GM13977 (cell line): ENCODE results near the gene HSP90AB1.
A peak's percentile ranks its signal among the peaks of the same experiment; 100 is the strongest.

Source experiments
- DNase-seq: peaks from one replicate; pipeline ENCODE4 v3.0.0; 2012; ENCODE audit warnings: low spot score
- CTCF ChIP-seq: IDR thresholded peaks from 2 replicates; pipeline ENCODE4 v1.5.1; 2012; ENCODE audit warnings: mild to moderate bottlenecking, control low read depth; ENCODE audit not compliant: insufficient read depth; ENCODE audit errors: extremely low read depth, missing control alignments
- in situ Hi-C: fragments of 300-500 bp; cut with MboI; formaldehyde crosslinking; loops from one replicate; pipeline ENCODE4 v1.12.0; 2022; ENCODE audit warnings: low sequenced_read_pairs, low pct_unique_long_range_greater_than_20kb, mixed read lengths, inconsistent platforms; ENCODE audit not compliant: unreplicated experiment

The HSP90AB1 gene

GRCh38 chr6:44225579-44226325, 21.1 kb upstream of the HSP90AB1 start:
- DNase-seq: peak; percentile 18

GRCh38 chr6:44226368-44227147, 20.3 kb upstream of the HSP90AB1 start:
- DNase-seq: peak; percentile 9
- TF ChIP-seq CTCF: no peak
- in situ Hi-C loops: no loop called here

More at GRCh38 chr6:44225579-44226325, 21.1 kb upstream of the HSP90AB1 start:
- in situ Hi-C loops: no loop called here
- TF ChIP-seq CTCF: no peak

- TF ChIP-seq CTCF: no peak
- peak; percentile 13 for DNase-seq
- in situ Hi-C loops: no loop called here
These were observed 19.6 kb upstream of the HSP90AB1 start for GRCh38 chr6:44227148-44227793.

- TF ChIP-seq CTCF: no peak
- peak; percentile 12 for DNase-seq
- in situ Hi-C loops: no loop called here
These were observed 18.9 kb upstream of the HSP90AB1 start for GRCh38 chr6:44228031-44228430.

GRCh38 chr6:44228433-44228832, 18.5 kb upstream of the HSP90AB1 start:
- TF ChIP-seq CTCF: no peak
- in situ Hi-C loops: no loop called here
- DNase-seq: no peak

GRCh38 chr6:44228836-44229235, 18.1 kb upstream of the HSP90AB1 start:
- in situ Hi-C loops: no loop called here
- no peak for DNase-seq
- no peak for TF ChIP-seq CTCF
